CD14-positive monocyte (primary cell): Measurements from ENCODE around the gene CDC14B. TPM values are rescaled to one million over a fixed set of nuclear protein-coding genes. Genes with fewer than 3 reads are reported as not detected.

Source experiments
- DNase-seq, 3 donors: peaks; one replicate each; pipeline ENCODE4 v3.0.0-alpha.2; 2011 to 2022
- H2AFZ ChIP-seq: 2 replicates; pipeline ENCODE4 v1.6.0; 2012; ENCODE audit warnings: mild to moderate bottlenecking, low read depth, low read length, inconsistent platforms; ENCODE audit not compliant: insufficient read depth, poor library complexity, severe bottlenecking
- H3K27ac ChIP-seq, 2 donors: 1 replicate in 1 of 2; 2 replicates in 1 of 2; pipeline ENCODE4 v1.5.1; 2012 to 2013; ENCODE audit warnings: low read length in 2 of 2, control low read depth in 1 of 2, inconsistent platforms in 1 of 2, low read depth in 1 of 2, mild to moderate bottlenecking in 1 of 2
- H3K27me3 ChIP-seq, 2 donors: one replicate each; pipeline versions ENCODE4 v1.6.0 to v1.6.1; 2011 to 2013; ENCODE audit warnings: low read length in 2 of 2; ENCODE audit not compliant: control insufficient read depth in 2 of 2, insufficient read depth in 2 of 2
- H3K36me3 ChIP-seq, 2 donors: replicated peaks in 1 of 2; 1 replicate in 1 of 2; 2 replicates in 1 of 2; pipeline versions ENCODE4 v1.5.1 to v1.6.1; 2012 to 2013; ENCODE audit warnings: low read length in 2 of 2, control low read depth in 1 of 2, inconsistent platforms in 1 of 2, mild to moderate bottlenecking in 1 of 2; ENCODE audit not compliant: insufficient read depth in 2 of 2, control insufficient read depth in 1 of 2
- H3K4me1 ChIP-seq, 2 donors: 1 replicate in 1 of 2; 2 replicates in 1 of 2; pipeline versions ENCODE4 v1.5.1 to v1.6.1; 2012 to 2013; ENCODE audit warnings: low read length in 2 of 2, control low read depth in 1 of 2, inconsistent platforms in 1 of 2, mild to moderate bottlenecking in 1 of 2, moderate library complexity in 1 of 2; ENCODE audit not compliant: insufficient read depth in 2 of 2, control insufficient read depth in 1 of 2
- H3K4me2 ChIP-seq: replicated peaks from 2 replicates; pipeline ENCODE3; 2012; ENCODE audit warnings: low read length, moderate library complexity, mild to moderate bottlenecking; ENCODE audit not compliant: poor library complexity, severe bottlenecking; ENCODE audit errors: extremely low read depth
- H3K4me3 ChIP-seq, 3 experiments: fragments of 200-600 bp in 1 of 3; sonication (generic) in 1 of 3; replicated peaks in 1 of 3; 1 replicate in 2 of 3; 2 replicates in 1 of 3; pipeline ENCODE4 v1.5.1; 2011 to 2013; ENCODE audit warnings: low read length in 3 of 3, mild to moderate bottlenecking in 3 of 3, control low read depth in 2 of 3, low read depth in 2 of 3, inconsistent platforms in 1 of 3, moderate library complexity in 1 of 3
- H3K79me2 ChIP-seq: 2 replicates; pipeline ENCODE4 v1.6.0; 2012; ENCODE audit warnings: mild to moderate bottlenecking, control low read depth, inconsistent platforms, low read length, moderate library complexity; ENCODE audit not compliant: insufficient read depth
- H3K9ac ChIP-seq: 2 replicates; pipeline ENCODE4 v1.6.0; 2017; ENCODE audit warnings: low read length, mild to moderate bottlenecking; ENCODE audit not compliant: insufficient read depth, poor library complexity, severe bottlenecking
- H3K9me3 ChIP-seq, 2 donors: replicated peaks in 1 of 2; 1 replicate in 1 of 2; 2 replicates in 1 of 2; pipeline versions ENCODE4 v1.5.1 to v1.6.1; 2012 to 2013; ENCODE audit warnings: low read length in 2 of 2, control low read depth in 1 of 2; ENCODE audit not compliant: control insufficient read depth in 1 of 2, insufficient read depth in 1 of 2
- H4K20me1 ChIP-seq: 2 replicates; pipeline ENCODE4 v1.6.0; 2012; ENCODE audit warnings: mild to moderate bottlenecking, low read length, control low read depth, moderate library complexity; ENCODE audit not compliant: insufficient read depth
- H3K27ac Mint-ChIP-seq, 7 donors: one replicate each; pipeline ENCODE4 v1.8.0; 2020; ENCODE audit warnings: mild to moderate bottlenecking in 7 of 7, mixed read lengths in 7 of 7, moderate library complexity in 6 of 7, inconsistent platforms in 2 of 7
- H3K27me3 Mint-ChIP-seq, 3 donors: one replicate each; pipeline ENCODE4 v1.8.0; 2021 to 2022; ENCODE audit warnings: low read depth in 3 of 3, mild to moderate bottlenecking in 3 of 3, mixed read lengths in 3 of 3, moderate library complexity in 3 of 3, inconsistent platforms in 1 of 3
- H3K36me3 Mint-ChIP-seq, 2 donors: one replicate each; pipeline ENCODE4 v1.8.0; 2020; ENCODE audit warnings: mixed read lengths in 2 of 2, inconsistent platforms in 1 of 2, mild to moderate bottlenecking in 1 of 2
- H3K4me1 Mint-ChIP-seq: one replicate; pipeline ENCODE4 v1.8.0; 2020; ENCODE audit warnings: mild to moderate bottlenecking, mixed read lengths
- H3K4me3 Mint-ChIP-seq, 2 donors: one replicate each; pipeline ENCODE4 v1.8.0; 2020; ENCODE audit warnings: mild to moderate bottlenecking in 2 of 2, mixed read lengths in 2 of 2, moderate library complexity in 1 of 2
- H3K9me3 Mint-ChIP-seq, 7 donors: one replicate each; pipeline ENCODE4 v1.8.0; 2020 to 2022; ENCODE audit warnings: mixed read lengths in 7 of 7, mild to moderate bottlenecking in 6 of 7, moderate library complexity in 6 of 7, inconsistent platforms in 2 of 7
- CTCF ChIP-seq: fragments of 200-600 bp; IDR thresholded peaks from one replicate; pipeline ENCODE4 v1.8.0; 2022; ENCODE audit warnings: antibody characterized with exemption, mild to moderate bottlenecking
- WGBS: methylation state at CpG from one replicate; pipeline ENCODE4 v1.1.5; 2013; ENCODE audit warnings: missing lambda C conversion rate; ENCODE audit not compliant: insufficient coverage; 5-methylcytosine and 5-hydroxymethylcytosine counted together
- intact Hi-C, 2 donors: fragments of 100-400 bp; cut with micrococcal nuclease; formaldehyde crosslinking; loops; one replicate each; pipeline versions ENCODE4 v1.15.0 to v1.15.1; 2023
- polyA plus RNA-seq, 3 donors: library from polyadenylated mRNA; depleted of rRNA in 1 of 3; unstranded in 2 of 3; stranded (reverse) in 1 of 3; fragments of 300-500 nt in 2 of 3; fragments of >200 nt in 1 of 3; fragmentation: Illumina TruSeq in 2 of 3; gene quantifications; 1 replicate in 2 of 3; 2 replicates in 1 of 3; pipeline ENCODE4 v1.2.3, GENCODE V29; 2012 to 2021

CDC14B gene
- polyA plus RNA-seq, 3 donors = 0.03 to 0.47 (median 0.44) TPM

- no peak for TF ChIP-seq CTCF
- Histone ChIP-seq H3K4me1 (peaks cover 8 to 10% of the 10 kb centered on the region in 2 donors), H3K36me3 (no peaks in the 10 kb centered on the region), H2AFZ (peak overlapping the region; percentile 68), H3K4me2 (peak overlapping the region; percentile 75), H3K9ac (peak overlapping the region; percentile 46), H4K20me1 (no peaks in the 10 kb centered on the region), H3K4me3 (peak overlapping the region in 2 of 3 experiments; percentile 17 to 68), H3K79me2 (no peaks in the 10 kb centered on the region), H3K27me3 (peaks cover 41 to 71% of the 10 kb centered on the region in 2 donors), H3K9me3 (peaks cover 5 to 8% of the 10 kb centered on the region in 2 donors), H3K27ac (no peak overlapping the region)
- Mint-ChIP-seq H3K27me3 (peaks cover 52 to 72% (median 61%) of the 10 kb centered on the region in 3 donors), H3K4me1 (peaks cover 15% of the 10 kb centered on the region), H3K27ac (no peak overlapping the region), H3K36me3 (peaks cover 0 to 4% of the 10 kb centered on the region in 2 donors), H3K4me3 (no peak overlapping the region), H3K9me3 (peaks cover 0 to 21% (median 8%) of the 10 kb centered on the region in 7 donors)
- intact Hi-C loops = no loop called here
- WGBS = under 1% methylated on average over 54 of the region's 54 CpGs
- no peak for DNase-seq
These were observed 548 bp downstream of the CDC14B start for GRCh38 chr9:96619124-96619465.

- Histone ChIP-seq H4K20me1 (no peaks in the 10 kb centered on the region), H3K9ac (peak overlapping the region; percentile 46), H3K4me1 (peaks cover 8 to 10% of the 10 kb centered on the region in 2 donors), H3K36me3 (no peaks in the 10 kb centered on the region), H2AFZ (peak overlapping the region; percentile 68), H3K4me3 (peak overlapping the region in 1 of 3 experiments; percentile 68), H3K9me3 (peaks cover 5 to 8% of the 10 kb centered on the region in 2 donors), H3K4me2 (peak overlapping the region; percentile 75), H3K27ac (no peak overlapping the region), H3K27me3 (peaks cover 41 to 75% of the 10 kb centered on the region in 2 donors), H3K79me2 (no peaks in the 10 kb centered on the region)
- no peak for TF ChIP-seq CTCF
- Mint-ChIP-seq H3K27me3 (peaks cover 55 to 75% (median 63%) of the 10 kb centered on the region in 3 donors), H3K4me3 (peak overlapping the region; percentile 70 to 81), H3K9me3 (peaks cover 0 to 21% (median 8%) of the 10 kb centered on the region in 7 donors), H3K27ac (no peak overlapping the region), H3K4me1 (peaks cover 15% of the 10 kb centered on the region), H3K36me3 (peaks cover 0 to 4% of the 10 kb centered on the region in 2 donors)
- peak in 2 of 3 donors; percentile 3 to 37 for DNase-seq
- intact Hi-C loops = no loop called here
- 8% methylated on average over 67 of the region's 69 CpGs for WGBS
These were observed 1.2 kb downstream of the CDC14B start for GRCh38 chr9:96618209-96619123.
